SK-N-MC (cell line): Measurements from ENCODE around the gene CUX1.

ENCODE experiments used
- DNase-seq: peaks from one replicate; pipeline ENCODE4 v3.0.0-alpha.2; 2011; ENCODE audit warnings: low read depth, low spot score
- H3K27ac ChIP-seq: fragments of 200-600 bp; sonication (generic); 2 replicates; pipeline ENCODE4 v1.5.1; 2016; ENCODE audit warnings: mixed run types
- H3K36me3 ChIP-seq: fragments of 200-600 bp; sonication (generic); 2 replicates; pipeline ENCODE4 v1.6.1; 2017; ENCODE audit warnings: antibody characterized with exemption, low read length, mixed read lengths; ENCODE audit not compliant: insufficient read depth
- H3K4me3 ChIP-seq: fragments of 200-600 bp; sonication (generic); 2 replicates; pipeline ENCODE4 v1.5.1; 2016
- H3K9ac ChIP-seq: fragments of 200-600 bp; sonication (generic); 2 replicates; pipeline ENCODE4 v1.8.0; 2017; ENCODE audit warnings: mixed run types, mixed read lengths; ENCODE audit not compliant: insufficient read length
- H3K9me3 ChIP-seq: fragments of 200-600 bp; sonication (generic); 2 replicates; pipeline ENCODE4 v1.6.1; 2017; ENCODE audit warnings: low read depth, mild to moderate bottlenecking, antibody characterized with exemption, low read length, moderate library complexity, mixed read lengths
- EZH2 ChIP-seq: fragments of 200-600 bp; sonication (generic); IDR thresholded peaks from one replicate; pipeline ENCODE4 v1.6.1; 2017; ENCODE audit warnings: antibody characterized with exemption
- FOXP2 ChIP-seq: optimal IDR thresholded peaks from 2 replicates; pipeline ENCODE3; 2011; ENCODE audit warnings: mild to moderate bottlenecking, moderate library complexity; ENCODE audit not compliant: insufficient read depth; ENCODE audit errors: extremely low read length, control extremely low read depth
- POLR2AphosphoS5 ChIP-seq: IDR thresholded peaks from 2 replicates; pipeline ENCODE4 v1.6.1; 2012; ENCODE audit warnings: mild to moderate bottlenecking, low read depth, low read length, borderline replicate concordance

Gene CUX1

DNA sequence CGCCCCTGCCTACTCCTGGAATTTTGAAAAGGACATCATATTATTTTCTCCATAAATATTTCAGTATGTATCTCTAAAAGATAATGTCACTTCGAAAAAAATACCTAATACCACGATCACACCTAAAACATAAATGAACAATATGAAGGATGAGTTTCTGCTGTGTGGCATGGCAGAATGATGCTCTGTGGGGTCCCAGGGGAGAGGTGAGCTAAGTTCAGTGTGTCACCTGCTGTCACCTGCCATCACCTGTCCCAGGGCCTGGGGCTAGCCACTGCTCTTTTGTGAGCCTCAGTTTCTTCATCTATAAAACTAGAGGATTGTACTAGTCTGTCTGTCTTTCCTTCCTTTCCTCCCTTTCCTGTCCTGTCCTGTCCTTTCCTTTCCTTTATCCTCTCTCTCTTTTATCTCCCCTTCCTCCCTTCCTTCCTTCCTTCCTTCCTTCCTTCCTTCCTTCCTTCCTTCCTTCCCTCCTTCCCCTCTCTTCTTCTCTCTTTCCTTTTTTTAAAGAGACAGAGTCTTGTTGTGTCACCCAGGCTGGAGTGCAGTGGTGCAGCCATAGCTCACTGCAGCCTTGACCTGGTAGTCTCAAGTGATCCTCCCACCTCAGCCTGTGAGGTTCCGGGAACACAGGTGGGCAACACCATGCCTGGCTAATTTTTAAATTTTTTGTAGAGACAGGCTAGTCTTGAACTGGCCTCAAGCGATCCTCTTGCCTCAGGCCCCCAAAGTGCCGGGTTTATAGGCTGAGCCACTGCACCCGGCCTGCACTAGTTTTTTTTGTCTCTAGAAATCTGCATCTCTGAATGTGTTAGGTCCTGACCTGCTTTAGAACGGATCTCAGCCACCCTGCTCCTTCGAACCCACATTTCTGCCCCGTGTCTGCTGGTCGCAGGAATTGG, 43.1 kb downstream of the CUX1 start:
- peak overlapping the region; percentile 70 for H3K27ac ChIP-seq
- H3K9ac ChIP-seq, result peak overlapping the region; percentile 34
- H3K36me3 ChIP-seq, result no peaks in the 10 kb centered on the region
- no peaks in the 10 kb centered on the region for H3K9me3 ChIP-seq
- peak overlapping the region; percentile 40 for H3K4me3 ChIP-seq
- no peak for TF ChIP-seq EZH2
- TF ChIP-seq FOXP2, result no peak
- TF ChIP-seq POLR2AphosphoS5, result peak; percentile 13; the same call in 1 of the 2 replicates
- DNase-seq, result no peak

DNA sequence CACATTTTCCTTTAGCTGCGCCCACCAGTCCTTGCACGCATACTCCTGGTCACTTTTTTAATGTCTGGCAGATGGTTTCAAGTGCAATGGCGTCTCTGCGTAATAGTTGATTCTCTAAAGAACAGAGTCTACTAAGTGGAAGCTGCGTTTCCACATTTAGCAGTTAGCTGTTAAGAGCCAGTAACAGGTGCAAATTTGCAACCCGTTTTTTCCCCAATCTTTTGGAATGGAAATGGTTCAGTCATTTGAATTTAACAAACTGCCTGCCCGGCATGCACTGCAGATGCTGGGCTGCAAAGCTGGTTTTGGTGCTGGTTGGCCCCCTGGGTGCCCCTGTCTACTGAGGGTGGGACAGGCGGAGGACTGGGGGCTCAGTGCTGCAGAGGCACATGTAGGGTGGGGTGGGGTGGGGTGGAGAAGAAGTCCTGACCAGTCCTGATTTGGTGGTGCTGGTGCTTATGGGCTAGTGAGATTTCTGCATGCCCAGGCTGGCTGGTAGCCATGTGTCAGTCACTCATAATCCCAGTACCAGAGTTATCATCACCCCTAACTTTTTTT, 43.9 kb downstream of the CUX1 start:
- peak overlapping the region; percentile 40 for H3K4me3 ChIP-seq

DNA sequence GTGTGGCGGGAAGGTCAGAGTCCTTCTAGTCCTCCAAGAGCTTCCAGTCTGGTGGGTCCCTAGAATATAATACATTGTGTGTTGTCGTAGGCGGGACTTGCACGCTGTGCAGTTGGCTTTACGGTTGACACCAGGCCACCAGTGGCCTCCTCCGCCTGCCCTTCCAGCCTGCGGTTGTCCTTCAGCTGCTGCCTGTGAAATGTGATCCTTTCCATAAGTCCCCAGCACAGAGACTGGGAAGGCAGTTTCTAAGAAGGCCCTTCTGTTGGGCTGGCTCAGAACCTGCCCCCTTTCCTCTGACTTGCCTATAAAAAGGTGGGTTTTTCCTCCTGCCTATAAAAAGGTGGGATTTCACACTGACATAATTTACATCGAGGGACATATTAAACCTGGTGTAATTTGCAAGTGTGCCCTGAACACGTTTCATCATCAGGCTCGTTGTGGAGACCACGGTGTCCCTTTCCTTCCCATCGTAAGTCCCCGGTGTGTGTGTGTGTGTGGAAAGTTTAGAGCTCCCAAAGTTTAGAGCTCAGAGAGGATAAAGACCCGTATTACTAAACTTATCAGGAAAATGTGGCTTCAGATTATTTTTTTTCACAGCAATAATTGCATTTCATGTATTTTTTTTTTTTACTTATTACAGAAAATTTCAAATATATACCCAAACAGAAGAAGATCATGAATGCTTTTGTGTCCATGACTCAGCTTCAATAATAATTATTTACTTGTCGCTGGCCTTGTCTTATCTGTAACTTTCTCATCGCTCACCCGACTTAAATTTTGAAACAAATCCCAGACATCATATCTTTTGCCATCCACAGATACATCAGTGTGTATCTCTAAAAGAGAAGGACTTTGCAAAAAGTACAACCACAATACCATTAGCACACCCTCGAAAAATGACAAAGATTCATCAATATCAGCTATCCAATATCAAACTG, 45.1 kb downstream of the CUX1 start:
- no peak overlapping the region for H3K9ac ChIP-seq
- no peak for TF ChIP-seq EZH2
- no peak for TF ChIP-seq FOXP2
- H3K4me3 ChIP-seq, result no peak overlapping the region
- H3K36me3 ChIP-seq, result no peaks in the 10 kb centered on the region
- H3K9me3 ChIP-seq, result no peaks in the 10 kb centered on the region
- no peak overlapping the region for H3K27ac ChIP-seq
- no peak for DNase-seq

More for the DNA sequence above, 43.9 kb downstream of the CUX1 start:
- no peaks in the 10 kb centered on the region for H3K36me3 ChIP-seq
- no peaks in the 10 kb centered on the region for H3K9me3 ChIP-seq
- H3K27ac ChIP-seq, result peak overlapping the region; percentile 6
- H3K9ac ChIP-seq, result no peak overlapping the region
- DNase-seq, result no peak
- no peak for TF ChIP-seq POLR2AphosphoS5
- no peak for TF ChIP-seq FOXP2
- no peak for TF ChIP-seq EZH2

DNA sequence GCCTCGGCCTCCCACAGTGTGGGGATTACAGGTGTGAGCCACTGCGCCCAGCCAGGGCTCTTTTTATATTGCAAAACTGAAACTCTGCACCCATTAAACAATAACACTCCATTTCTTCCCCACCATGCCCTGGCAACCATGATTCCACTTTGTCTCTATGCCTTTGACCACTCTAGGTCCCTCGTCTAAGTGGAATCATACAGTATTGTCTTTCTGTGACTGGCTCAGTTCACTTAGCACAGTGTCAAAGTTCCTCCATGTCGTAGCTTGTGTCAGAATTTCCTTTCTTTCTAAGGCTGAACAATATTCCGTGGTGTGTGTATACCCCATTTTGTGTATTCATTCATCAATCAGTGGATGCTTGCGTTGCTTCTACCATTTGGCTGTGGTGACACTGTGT, 46.2 kb downstream of the CUX1 start:
- H3K9me3 ChIP-seq, result no peaks in the 10 kb centered on the region
- H3K36me3 ChIP-seq, result no peaks in the 10 kb centered on the region
- TF ChIP-seq FOXP2 (no peak), EZH2 (no peak), POLR2AphosphoS5 (no peak)
- H3K9ac ChIP-seq, result no peak overlapping the region
- DNase-seq, result no peak
- no peak overlapping the region for H3K4me3 ChIP-seq
- H3K27ac ChIP-seq, result no peak overlapping the region

DNA sequence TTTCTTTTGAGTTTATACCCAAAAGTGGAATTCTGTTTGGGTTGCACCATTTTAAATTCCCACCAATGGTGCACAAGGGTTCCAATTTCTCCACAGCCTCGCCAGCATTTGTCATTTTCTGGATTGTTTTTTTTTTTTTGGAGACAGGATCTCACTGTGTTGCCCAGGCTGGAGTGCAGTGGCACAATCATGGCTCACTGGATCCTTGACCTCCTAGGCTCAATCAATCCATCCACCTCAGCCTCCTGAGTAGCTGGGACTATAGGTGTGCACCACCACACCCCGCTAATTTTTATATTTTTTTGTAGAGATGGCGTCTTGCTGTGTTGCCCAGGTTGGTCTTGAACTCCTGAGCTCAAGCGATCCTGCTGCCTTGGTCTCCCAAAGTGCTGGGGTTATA, 46.6 kb downstream of the CUX1 start:
- no peak overlapping the region for H3K4me3 ChIP-seq
- no peak overlapping the region for H3K9ac ChIP-seq
- TF ChIP-seq POLR2AphosphoS5, result no peak
- TF ChIP-seq FOXP2, result no peak
- no peak for TF ChIP-seq EZH2

DNA sequence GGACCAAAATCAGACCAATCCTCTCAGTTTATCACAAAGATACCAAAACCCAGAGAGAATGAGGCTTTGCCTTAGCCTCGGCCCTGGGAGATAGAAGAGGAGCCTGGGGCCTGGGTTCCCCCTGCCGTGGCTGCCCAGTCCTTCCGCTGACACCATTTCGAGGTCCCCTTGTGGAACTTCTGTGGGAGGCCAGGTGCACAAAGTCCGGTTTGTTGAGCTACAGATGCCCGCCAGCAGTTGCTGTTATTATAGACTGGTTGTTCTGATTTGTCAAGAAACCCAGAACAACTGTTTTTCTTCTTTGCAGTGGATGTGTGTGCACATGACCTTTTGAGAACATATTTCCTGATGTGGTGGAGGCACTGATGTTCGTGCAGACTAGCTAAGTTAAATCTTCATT, 47.6 kb downstream of the CUX1 start:
- DNase-seq, result no peak
- Histone ChIP-seq H3K9ac (no peak overlapping the region), H3K9me3 (no peaks in the 10 kb centered on the region), H3K27ac (no peak overlapping the region), H3K36me3 (no peaks in the 10 kb centered on the region), H3K4me3 (no peak overlapping the region)
- no peak for TF ChIP-seq EZH2
- no peak for TF ChIP-seq POLR2AphosphoS5
- TF ChIP-seq FOXP2, result no peak

More for the DNA sequence above, 46.6 kb downstream of the CUX1 start:
- H3K36me3 ChIP-seq, result no peaks in the 10 kb centered on the region
- H3K27ac ChIP-seq, result no peak overlapping the region
- H3K9me3 ChIP-seq, result no peaks in the 10 kb centered on the region
- DNase-seq, result no peak

DNA sequence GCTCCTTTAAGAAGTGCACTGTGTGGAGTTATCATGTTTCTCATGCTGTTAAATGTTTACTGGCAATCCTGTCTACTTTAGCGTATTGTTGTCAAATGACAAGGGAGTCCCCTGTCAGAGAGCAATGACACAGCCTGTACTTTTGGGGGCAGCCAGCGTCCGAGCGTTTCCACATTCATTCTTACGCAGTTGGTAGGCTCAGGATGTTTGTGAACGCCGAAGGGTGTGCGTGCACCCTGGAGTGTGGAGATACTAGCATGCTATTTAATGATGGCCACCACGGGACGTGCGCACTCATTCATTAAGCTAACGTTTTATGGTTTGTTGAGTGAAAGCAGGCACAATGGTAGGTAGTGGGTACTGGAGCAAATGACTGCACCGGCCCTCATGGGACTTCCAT, 48.0 kb downstream of the CUX1 start:
- H3K27ac ChIP-seq, result no peak overlapping the region
- no peak overlapping the region for H3K4me3 ChIP-seq
- no peaks in the 10 kb centered on the region for H3K9me3 ChIP-seq
- H3K9ac ChIP-seq, result no peak overlapping the region
- TF ChIP-seq POLR2AphosphoS5, result no peak
- TF ChIP-seq EZH2, result no peak
- no peak for DNase-seq
- H3K36me3 ChIP-seq, result no peaks in the 10 kb centered on the region

DNA sequence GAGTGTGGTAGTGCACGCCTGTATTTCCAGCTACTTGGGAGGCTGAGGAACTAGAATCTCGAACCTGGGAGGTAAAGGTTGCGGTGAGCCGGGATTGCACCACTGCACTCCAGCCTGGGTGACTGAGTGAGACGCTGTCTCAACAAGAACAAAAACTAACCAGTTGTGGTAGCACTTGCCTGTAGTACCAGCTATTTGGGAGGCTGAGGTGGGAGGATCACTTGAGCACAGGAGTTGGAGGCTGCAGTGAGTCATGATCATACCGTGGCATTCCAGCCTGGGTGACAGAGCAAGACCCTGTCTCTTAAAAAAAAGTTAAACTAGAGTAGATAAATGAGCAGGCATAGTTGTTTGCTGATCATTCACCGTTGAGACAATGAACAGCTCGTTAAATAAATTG, 48.9 kb downstream of the CUX1 start:
- no peak for TF ChIP-seq FOXP2
- TF ChIP-seq POLR2AphosphoS5, result no peak
- TF ChIP-seq EZH2, result no peak
- no peak overlapping the region for H3K4me3 ChIP-seq
- H3K9ac ChIP-seq, result no peak overlapping the region
- H3K9me3 ChIP-seq, result no peaks in the 10 kb centered on the region
- no peaks in the 10 kb centered on the region for H3K36me3 ChIP-seq
- DNase-seq, result no peak
- H3K27ac ChIP-seq, result no peak overlapping the region
